Measurements from ENCODE around the gene MTHFD2. TPM values are rescaled to one million over a fixed set of nuclear protein-coding genes. Genes with fewer than 3 reads are reported as not detected.
"Not testable (repeated sequence)": the region's sequence is repeated elsewhere in the genome, so short reads cannot be mapped to it uniquely, and the experiment has no call there.

The MTHFD2 gene
- total RNA-seq, 8 experiments from 2014 or later, result 46.3 to 256 (median 139) TPM

GRCh38 chr2:74179063-74179865, 19.2 kb upstream of the MTHFD2 start:
- peak in 7 of 8 experiments; percentile 4 to 33 (median 23) for ATAC-seq (replicated peaks in 6 of 8)
- H3K27ac ChIP-seq, result peak overlapping the region in 1 of 2 donors; percentile 0
- in situ Hi-C loops (cut with MboI; ENCODE audit: low pct_unique_long_range_greater_than_20kb in 2 of 9, low sequenced_read_pairs in 9 of 9, unreplicated experiment in 9 of 9), result no loop called here

DNA sequence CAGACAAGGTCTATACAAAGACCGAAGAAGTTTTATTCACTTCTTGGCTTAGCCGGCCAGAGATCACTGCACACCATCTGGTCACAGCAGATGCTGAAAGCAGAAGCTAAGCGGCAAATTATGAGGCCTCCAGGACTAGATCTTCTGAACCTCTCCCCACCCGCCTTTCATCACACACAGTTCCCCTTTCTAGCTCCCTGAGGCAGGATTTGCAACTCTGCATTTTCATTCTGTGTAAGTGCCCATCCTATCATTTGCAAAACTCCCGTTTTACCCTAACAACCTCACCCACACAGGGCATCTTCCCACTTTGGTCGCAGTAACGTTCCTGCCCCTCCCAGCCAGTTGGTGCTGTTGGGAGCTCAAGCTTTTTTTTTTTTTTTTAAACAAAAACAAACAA, 16.7 kb upstream of the MTHFD2 start:
- Histone ChIP-seq H3K4me1 (replicated peaks in 1 of 2) (peaks cover 4 to 14% of the 10 kb centered on the region in 2 donors), H3K4me3 (no peak overlapping the region), H3K27ac (no peak overlapping the region)
- peak in 3 of 8 experiments; percentile 36 to 42 (median 38) for ATAC-seq (replicated peaks in 6 of 8)
- in situ Hi-C loops (cut with MboI; ENCODE audit: low pct_unique_long_range_greater_than_20kb in 2 of 9, low sequenced_read_pairs in 9 of 9, unreplicated experiment in 9 of 9), result no loop called here
- WGBS, 10 experiments, result 0 to 57% (median 12%) methylated on average over 1 to 6 of the region's 7 CpGs; no CpG with 5 or more reads in 2 of the 10 experiments

More at GRCh38 chr2:74179063-74179865, 19.2 kb upstream of the MTHFD2 start:
- peak overlapping the region; percentile 62 to 90 (median 76) for H3K4me3 ChIP-seq
- 5 to 72% (median 33%) methylated on average over 5 to 16 of the region's 25 CpGs for WGBS, 10 experiments
- H3K4me1 ChIP-seq (replicated peaks in 1 of 2), result peaks cover 4 to 14% of the 10 kb centered on the region in 2 donors

DNA sequence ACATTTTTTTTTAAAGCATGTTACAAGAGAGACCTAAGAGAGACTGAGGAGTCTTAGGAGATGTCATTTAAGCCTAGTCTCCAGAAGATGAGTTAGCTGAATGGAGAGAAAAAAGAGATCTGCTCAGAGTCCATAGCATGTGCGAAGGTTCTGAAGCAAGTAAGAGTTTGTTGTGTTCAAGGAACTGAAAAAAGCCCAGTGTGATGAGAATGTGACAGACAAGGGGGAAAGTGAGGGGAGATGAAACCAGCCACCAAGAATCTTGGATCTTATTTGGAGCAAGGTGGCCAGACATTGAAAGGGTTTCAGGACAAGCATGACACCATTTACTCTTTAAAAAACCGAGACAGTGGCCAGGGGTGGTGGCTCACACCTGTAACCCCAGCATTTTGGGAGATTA, 14.5 kb upstream of the MTHFD2 start:
- peaks cover 0 to 6% of the 10 kb centered on the region in 2 donors for H3K4me1 ChIP-seq (replicated peaks in 1 of 2)
- WGBS, 10 experiments, result 57 to 100% (median 94%) methylated on average over 1 to 2 of the region's 2 CpGs; no CpG with 5 or more reads in 1 of the 10 experiments
- no peak for ATAC-seq (replicated peaks in 6 of 8)
- no peak overlapping the region for H3K27ac ChIP-seq
- in situ Hi-C loops (cut with MboI; ENCODE audit: low pct_unique_long_range_greater_than_20kb in 2 of 9, low sequenced_read_pairs in 9 of 9, unreplicated experiment in 9 of 9), result no loop called here
- H3K4me3 ChIP-seq, result no peak overlapping the region

DNA sequence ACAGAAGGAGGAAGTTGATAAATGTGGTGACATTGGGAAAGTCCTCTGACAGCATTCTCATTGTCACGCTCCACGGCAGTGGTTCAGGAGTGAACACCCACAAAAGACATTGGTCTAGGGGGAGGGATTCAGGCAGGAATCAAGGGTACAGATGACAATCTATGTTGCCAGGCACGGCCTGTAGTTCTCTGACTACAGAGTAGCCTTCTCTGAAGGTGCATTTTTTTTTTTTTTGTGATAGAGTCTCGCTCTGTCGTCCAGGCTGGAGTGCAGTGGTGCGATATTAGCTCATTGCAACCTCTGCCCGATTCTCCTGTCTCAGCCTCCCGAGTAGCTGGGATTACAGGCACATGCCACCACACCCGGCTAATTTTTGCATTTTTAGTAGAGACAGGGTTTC, 12.4 kb upstream of the MTHFD2 start:
- WGBS, 10 experiments, result 60 to 90% (median 74%) methylated on average over 1 to 8 of the region's 9 CpGs; no CpG with 5 or more reads in 4 of the 10 experiments
- Histone ChIP-seq H3K4me3 (no peak overlapping the region), H3K27ac (no peak overlapping the region), H3K4me1 (replicated peaks in 1 of 2) (peaks cover 0 to 6% of the 10 kb centered on the region in 2 donors)
- in situ Hi-C loops (cut with MboI; ENCODE audit: low pct_unique_long_range_greater_than_20kb in 2 of 9, low sequenced_read_pairs in 9 of 9, unreplicated experiment in 9 of 9), result no loop called here
- ATAC-seq (replicated peaks in 6 of 8), result peak in 4 of 8 experiments; percentile 65 to 81 (median 70)

DNA sequence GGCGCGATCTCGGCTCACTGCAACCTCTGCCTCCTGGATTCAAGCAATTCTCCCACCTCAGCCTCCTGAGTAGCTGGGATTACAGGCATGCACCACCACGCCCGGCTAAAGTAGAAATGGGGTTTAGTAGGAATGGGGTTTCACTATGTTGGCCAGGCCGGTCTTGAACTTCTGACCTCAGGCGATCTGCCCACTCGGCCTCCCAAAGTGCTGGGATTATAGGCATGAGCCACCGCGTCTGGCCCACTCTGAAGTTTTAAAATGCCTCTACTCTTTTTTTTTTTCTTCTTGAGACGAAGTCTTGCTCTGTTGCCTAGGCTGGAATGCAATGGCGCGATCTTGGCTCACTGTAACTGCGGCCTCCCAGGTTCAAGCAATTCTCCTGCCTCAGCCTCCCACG, 11.7 kb upstream of the MTHFD2 start:
- ATAC-seq (replicated peaks in 6 of 8); H3K27ac ChIP-seq; in situ Hi-C loops (cut with MboI; ENCODE audit: low pct_unique_long_range_greater_than_20kb in 2 of 9, low sequenced_read_pairs in 9 of 9, unreplicated experiment in 9 of 9); H3K4me3 ChIP-seq; H3K4me1 ChIP-seq (replicated peaks in 1 of 2): not testable (repeated sequence)
- 90 to 100% (median 95%) methylated on average over 1 to 8 of the region's 15 CpGs; no CpG with 5 or more reads in 4 of the 10 experiments for WGBS, 10 experiments

GRCh38 chr2:74188018-74188601, 10.3 kb upstream of the MTHFD2 start:
- Histone ChIP-seq H3K27ac (no peak overlapping the region), H3K4me3 (no peak overlapping the region), H3K4me1 (replicated peaks in 1 of 2) (no peaks in the 10 kb centered on the region)
- in situ Hi-C loops (cut with MboI; ENCODE audit: low pct_unique_long_range_greater_than_20kb in 2 of 9, low sequenced_read_pairs in 9 of 9, unreplicated experiment in 9 of 9), result no loop called here
- peak in 3 of 8 experiments; percentile 61 to 97 (median 95) for ATAC-seq (replicated peaks in 6 of 8)
- 0 to 100% (median 80%) methylated on average over 1 to 5 of the region's 6 CpGs; no CpG with 5 or more reads in 3 of the 10 experiments for WGBS, 10 experiments

GRCh38 chr2:74188696-74189095, 9.7 kb upstream of the MTHFD2 start:
- H3K4me3 ChIP-seq, result no peak overlapping the region
- WGBS, 10 experiments, result 41 to 100% (median 90%) methylated on average over 2 to 3 of the region's 3 CpGs; no CpG with 5 or more reads in 1 of the 10 experiments
- no peak overlapping the region for H3K27ac ChIP-seq
- ATAC-seq (replicated peaks in 6 of 8), result no peak
- H3K4me1 ChIP-seq (replicated peaks in 1 of 2), result no peaks in the 10 kb centered on the region
- in situ Hi-C loops (cut with MboI; ENCODE audit: low pct_unique_long_range_greater_than_20kb in 2 of 9, low sequenced_read_pairs in 9 of 9, unreplicated experiment in 9 of 9), result no loop called here

GRCh38 chr2:74191596-74192380, 6.6 kb upstream of the MTHFD2 start:
- Histone ChIP-seq H3K4me1 (replicated peaks in 1 of 2) (no peaks in the 10 kb centered on the region), H3K4me3 (no peak overlapping the region), H3K27ac (no peak overlapping the region)
- WGBS, 10 experiments, result 0 to 100% (median 65%) methylated on average over 1 to 6 of the region's 6 CpGs
- no peak for ATAC-seq (replicated peaks in 6 of 8)
- in situ Hi-C loops (cut with MboI; ENCODE audit: low pct_unique_long_range_greater_than_20kb in 2 of 9, low sequenced_read_pairs in 9 of 9, unreplicated experiment in 9 of 9), result no loop called here

- H3K4me3 ChIP-seq, result no peak overlapping the region
- WGBS, 10 experiments, result 67 to 100% (median 100%) methylated on average over 1 of the region's 1 CpG; no CpG with 5 or more reads in 2 of the 10 experiments
- no peak for ATAC-seq (replicated peaks in 6 of 8)
- in situ Hi-C loops (cut with MboI; ENCODE audit: low pct_unique_long_range_greater_than_20kb in 2 of 9, low sequenced_read_pairs in 9 of 9, unreplicated experiment in 9 of 9), result no loop called here
- no peaks in the 10 kb centered on the region for H3K4me1 ChIP-seq (replicated peaks in 1 of 2)
- no peak overlapping the region for H3K27ac ChIP-seq
Measured at GRCh38 chr2:74194799-74195198, 3.6 kb upstream of the MTHFD2 start.

- Histone ChIP-seq H3K4me3 (no peak overlapping the region), H3K4me1 (replicated peaks in 1 of 2) (peaks cover 11 to 12% of the 10 kb centered on the region in 2 donors), H3K27ac (no peak overlapping the region)
- ATAC-seq (replicated peaks in 6 of 8), result no peak
- in situ Hi-C loops (cut with MboI; ENCODE audit: low pct_unique_long_range_greater_than_20kb in 2 of 9, low sequenced_read_pairs in 9 of 9, unreplicated experiment in 9 of 9), result no loop called here
- WGBS, 10 experiments, result 50 to 100% (median 82%) methylated on average over 1 to 4 of the region's 4 CpGs; no CpG with 5 or more reads in 1 of the 10 experiments
Measured at GRCh38 chr2:74197049-74197448, 1.4 kb upstream of the MTHFD2 start.

DNA sequence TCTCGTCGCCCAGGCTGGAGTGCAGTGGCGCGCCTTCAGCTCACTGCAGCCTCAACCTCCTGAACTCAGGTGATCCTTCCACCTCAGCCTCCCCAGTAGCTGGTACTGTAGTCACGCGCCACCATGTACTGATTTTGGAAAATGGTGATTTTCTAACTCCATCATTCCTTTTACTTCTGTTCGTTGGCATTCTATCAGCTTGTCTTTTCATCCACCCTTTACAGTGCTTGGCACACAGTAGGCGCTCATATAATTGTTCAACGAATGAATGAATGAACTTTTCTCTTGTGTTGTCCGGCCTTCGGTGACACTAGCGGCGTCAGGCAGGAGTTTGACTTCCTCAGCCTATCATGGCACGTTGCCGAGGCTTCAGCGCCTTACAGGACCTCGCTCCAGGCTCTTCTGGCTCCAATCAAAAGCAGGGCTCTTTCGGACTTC, 373 bp upstream of the MTHFD2 start:
- Histone ChIP-seq H3K4me3 (peak overlapping the region; percentile 67 to 84 (median 76)), H3K27ac (no peak overlapping the region), H3K4me1 (replicated peaks in 1 of 2) (peaks cover 11 to 12% of the 10 kb centered on the region in 2 donors)
- ATAC-seq (replicated peaks in 6 of 8), result no peak
- WGBS, 10 experiments, result 0 to 73% (median 40%) methylated on average over 2 to 17 of the region's 18 CpGs; no CpG with 5 or more reads in 2 of the 10 experiments
- in situ Hi-C loops (cut with MboI; ENCODE audit: low pct_unique_long_range_greater_than_20kb in 2 of 9, low sequenced_read_pairs in 9 of 9, unreplicated experiment in 9 of 9), result no loop called here

DNA sequence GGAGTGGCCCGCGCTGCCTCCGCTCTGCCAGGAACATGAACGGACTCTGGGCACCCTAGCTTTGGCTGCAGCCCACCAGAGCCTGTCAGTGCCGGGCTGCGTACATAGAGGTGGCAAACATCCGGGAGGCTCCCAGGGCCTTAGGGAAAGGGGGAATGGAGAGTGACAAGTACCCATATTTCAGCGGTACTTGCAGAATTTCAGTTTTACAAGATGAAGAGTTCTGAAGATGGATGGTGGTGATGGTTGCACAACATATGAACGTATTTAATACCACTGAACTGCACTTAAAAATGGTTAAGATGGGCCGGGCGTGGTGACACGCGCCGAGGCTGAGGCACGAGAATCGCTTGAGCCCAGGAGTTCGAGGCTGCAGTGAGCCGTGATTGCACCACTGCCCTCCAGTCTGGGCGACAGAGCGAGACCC, 873 bp downstream of the MTHFD2 start:
- H3K27ac ChIP-seq, result peak overlapping the region; percentile 97
- peaks cover 11 to 13% of the 10 kb centered on the region in 2 donors for H3K4me1 ChIP-seq (replicated peaks in 1 of 2)
- in situ Hi-C loops (cut with MboI; ENCODE audit: low pct_unique_long_range_greater_than_20kb in 2 of 9, low sequenced_read_pairs in 9 of 9, unreplicated experiment in 9 of 9), result no loop called here
- WGBS, 10 experiments, result 0 to 17% (median 2%) methylated on average over 3 to 13 of the region's 20 CpGs; no CpG with 5 or more reads in 2 of the 10 experiments
- peak in 3 of 8 experiments; percentile 1 to 7 (median 4) for ATAC-seq (replicated peaks in 6 of 8)
- peak overlapping the region; percentile 67 to 84 (median 76) for H3K4me3 ChIP-seq

All from motor neuron (in vitro differentiated cells).